ENCODE measurements around the gene GRM2. TPM values are rescaled to one million over a fixed set of nuclear protein-coding genes. Genes with fewer than 3 reads are reported as not detected.
A peak's percentile ranks its signal among the peaks of the same experiment; 100 is the strongest.

GRM2 gene
- total RNA-seq, 1 donor from 2014 or later = 6.6 TPM

DNA sequence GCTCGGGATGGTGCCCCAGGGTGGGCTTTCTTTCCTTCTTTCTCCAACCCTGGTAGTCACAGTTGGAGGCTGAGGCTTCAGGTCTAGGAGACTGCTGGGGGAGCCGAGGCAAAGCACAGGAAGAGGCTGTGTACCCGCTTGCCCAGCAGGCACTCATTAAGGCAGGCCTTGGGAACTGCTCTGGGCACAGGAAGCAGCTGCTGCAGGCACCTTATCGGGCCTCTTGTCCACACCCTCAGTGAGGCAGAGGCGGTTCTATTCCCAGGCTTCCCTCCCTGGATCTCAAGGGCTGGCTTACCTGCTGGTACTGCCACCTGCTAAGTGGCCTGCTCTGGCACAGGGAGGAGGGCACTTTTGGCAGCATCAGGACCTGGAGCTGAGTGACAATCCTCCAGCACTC is 15.8 kb upstream of the GRM2 start:
- TF ChIP-seq CTCF (conservative IDR thresholded peaks at IDR 0.05) = no peak
- H3K9me3 Mint-ChIP-seq = no peaks in the 10 kb centered on the region
- H3K4me1 Mint-ChIP-seq = peaks cover 3% of the 10 kb centered on the region
- no peak overlapping the region for H3K27ac Mint-ChIP-seq (ENCODE audit: unreplicated experiment)
- H3K4me3 Mint-ChIP-seq = no peak overlapping the region
- H3K27me3 Mint-ChIP-seq (ENCODE audit: low read depth) = no peaks in the 10 kb centered on the region
- DNase-seq (ENCODE audit: low read depth, low spot score) = no peak
- no peaks in the 10 kb centered on the region for H3K36me3 Mint-ChIP-seq (ENCODE audit: low read depth)

GRCh38 chr3:51691949-51692348 is 14.9 kb upstream of the GRM2 start:
- H3K36me3 Mint-ChIP-seq (ENCODE audit: low read depth) = no peaks in the 10 kb centered on the region

GRCh38 chr3:51692980-51693395 is 13.9 kb upstream of the GRM2 start:
- Mint-ChIP-seq H3K27ac (ENCODE audit: unreplicated experiment) (no peak overlapping the region), H3K36me3 (ENCODE audit: low read depth) (no peaks in the 10 kb centered on the region), H3K27me3 (ENCODE audit: low read depth) (no peaks in the 10 kb centered on the region), H3K4me3 (no peak overlapping the region), H3K9me3 (no peaks in the 10 kb centered on the region), H3K4me1 (peaks cover 3% of the 10 kb centered on the region)
- DNase-seq (ENCODE audit: low read depth, low spot score) = no peak
- no peak for TF ChIP-seq CTCF (conservative IDR thresholded peaks at IDR 0.05)

More at GRCh38 chr3:51691949-51692348, 14.9 kb upstream of the GRM2 start:
- Mint-ChIP-seq H3K9me3 (no peaks in the 10 kb centered on the region), H3K4me3 (no peak overlapping the region), H3K27me3 (ENCODE audit: low read depth) (no peaks in the 10 kb centered on the region), H3K27ac (ENCODE audit: unreplicated experiment) (peak overlapping the region; percentile 50), H3K4me1 (peaks cover 3% of the 10 kb centered on the region)
- no peak for DNase-seq (ENCODE audit: low read depth, low spot score)
- no peak for TF ChIP-seq CTCF (conservative IDR thresholded peaks at IDR 0.05)

- Mint-ChIP-seq H3K27ac (ENCODE audit: unreplicated experiment) (no peak overlapping the region), H3K9me3 (no peaks in the 10 kb centered on the region), H3K36me3 (ENCODE audit: low read depth) (no peaks in the 10 kb centered on the region), H3K4me3 (no peak overlapping the region), H3K4me1 (no peaks in the 10 kb centered on the region), H3K27me3 (ENCODE audit: low read depth) (no peaks in the 10 kb centered on the region)
- no peak for DNase-seq (ENCODE audit: low read depth, low spot score)
- TF ChIP-seq CTCF (conservative IDR thresholded peaks at IDR 0.05) = no peak
Observed at GRCh38 chr3:51696954-51697353, 9.9 kb upstream of the GRM2 start.

- Mint-ChIP-seq H3K27ac (ENCODE audit: unreplicated experiment) (peak overlapping the region; percentile 4), H3K4me3 (no peak overlapping the region)
- DNase-seq (ENCODE audit: low read depth, low spot score) = no peak
Observed at GRCh38 chr3:51698209-51698608, 8.7 kb upstream of the GRM2 start.

More at GRCh38 chr3:51698209-51698608, 8.7 kb upstream of the GRM2 start:
- no peaks in the 10 kb centered on the region for H3K27me3 Mint-ChIP-seq (ENCODE audit: low read depth)
- TF ChIP-seq CTCF (conservative IDR thresholded peaks at IDR 0.05) = no peak
- H3K9me3 Mint-ChIP-seq = no peaks in the 10 kb centered on the region
- no peaks in the 10 kb centered on the region for H3K36me3 Mint-ChIP-seq (ENCODE audit: low read depth)
- H3K4me1 Mint-ChIP-seq = peaks cover 8% of the 10 kb centered on the region
